ENCODE measurements around the gene CMSS1.

GRCh38 chr3:100083209-100083608 lies 265.5 kb downstream of the CMSS1 start:
- TF ChIP-seq CTCF (IDR thresholded peaks at IDR 0.05) (no peak), TCF7L2 (IDR thresholded peaks at IDR 0.05; ENCODE audit: low read depth, low read length) (no peak), POLR2AphosphoS5 (IDR thresholded peaks at IDR 0.05; ENCODE audit: low read depth, low read length) (no peak), SIN3A (IDR thresholded peaks at IDR 0.05; ENCODE audit: borderline replicate concordance, insufficient read depth, low read depth, low read length) (no peak)
